ENCODE measurements around the gene PRKAB2.

- TF ChIP-seq CTCF (conservative IDR thresholded peaks at IDR 0.05): no peak
- no peak for TF ChIP-seq EZH2 (IDR thresholded peaks at IDR 0.05; ENCODE audit: low read depth)
Measured at GRCh38 chr1:147162093-147162492, 10.2 kb downstream of the PRKAB2 start.

Measured in PC-9 (cell line).